Fibroblast of gingiva (primary cell): ENCODE measurements around the gene CSN3.

Source experiments
- DNase-seq: peaks from one replicate; pipeline ENCODE4 v3.0.0-alpha.2; 2011; ENCODE audit warnings: low read depth

The CSN3 gene

GRCh38 chr4:70297576-70297975 lies 55.2 kb downstream of the CSN3 start:
- DNase-seq = no peak

- DNase-seq = no peak
These were observed 55.7 kb downstream of the CSN3 start for GRCh38 chr4:70298051-70298450.

GRCh38 chr4:70299643-70300042 lies 57.2 kb downstream of the CSN3 start:
- no peak for DNase-seq

- DNase-seq = no peak
These were observed 57.8 kb downstream of the CSN3 start for GRCh38 chr4:70300215-70300614.
